ENCODE data around the gene SMARCA4.
"Not testable (repeated sequence)": the region's sequence is repeated elsewhere in the genome, so short reads cannot be mapped to it uniquely, and the experiment has no call there.

SMARCA4 gene

GRCh38 chr19:11101057-11101456 is 140.2 kb downstream of the SMARCA4 start:
- Histone ChIP-seq H3K9me3 (ENCODE audit: insufficient read depth, low read depth, low read length) (no peaks in the 10 kb centered on the region), H3K27ac (ENCODE audit: low read length) (no peak overlapping the region), H3K4me3 (ENCODE audit: low read length) (no peak overlapping the region), H3K9ac (ENCODE audit: low read depth, low read length) (no peak overlapping the region), H3K36me3 (ENCODE audit: insufficient read depth, low read depth, low read length) (peaks cover 95% of the 10 kb centered on the region), H3K4me1 (ENCODE audit: insufficient read depth, low read length) (no peaks in the 10 kb centered on the region), H3K27me3 (ENCODE audit: insufficient read depth, low read length) (no peaks in the 10 kb centered on the region)

DNA sequence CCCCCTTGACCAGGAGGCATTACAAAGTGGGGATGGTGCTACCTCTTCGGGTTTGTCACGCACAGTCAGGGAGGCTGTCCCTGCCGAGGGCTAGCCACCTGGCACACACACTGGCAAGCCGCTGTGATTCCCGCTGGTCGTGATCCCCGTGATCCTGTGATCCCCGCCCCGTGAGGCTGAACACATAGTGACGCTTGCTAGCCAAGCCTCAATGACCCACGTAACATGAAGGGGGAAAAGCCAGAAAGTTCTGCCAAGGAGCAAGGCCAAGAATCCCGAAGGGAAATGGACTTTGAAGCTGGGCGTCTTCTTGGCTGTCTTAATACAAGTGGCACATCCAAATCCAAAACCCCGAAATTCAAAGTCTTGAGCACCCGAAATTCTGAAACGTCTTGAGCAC is 142.1 kb downstream of the SMARCA4 start:
- H3K27me3 ChIP-seq (ENCODE audit: insufficient read depth, low read length) = no peaks in the 10 kb centered on the region

GRCh38 chr19:11103667-11104066 is 142.8 kb downstream of the SMARCA4 start:
- not testable (repeated sequence) for H3K9me3 ChIP-seq (ENCODE audit: insufficient read depth, low read depth, low read length); H3K9ac ChIP-seq (ENCODE audit: low read depth, low read length); H3K4me1 ChIP-seq (ENCODE audit: insufficient read depth, low read length); H3K27me3 ChIP-seq (ENCODE audit: insufficient read depth, low read length); H3K27ac ChIP-seq (ENCODE audit: low read length); H3K4me3 ChIP-seq (ENCODE audit: low read length)
- peaks cover 98% of the 10 kb centered on the region for H3K36me3 ChIP-seq (ENCODE audit: insufficient read depth, low read depth, low read length)

More for the DNA sequence above, 142.1 kb downstream of the SMARCA4 start:
- Histone ChIP-seq H3K27ac (ENCODE audit: low read length) (no peak overlapping the region), H3K4me3 (ENCODE audit: low read length) (no peak overlapping the region), H3K4me1 (ENCODE audit: insufficient read depth, low read length) (no peaks in the 10 kb centered on the region), H3K9me3 (ENCODE audit: insufficient read depth, low read depth, low read length) (no peaks in the 10 kb centered on the region), H3K36me3 (ENCODE audit: insufficient read depth, low read depth, low read length) (peaks cover 97% of the 10 kb centered on the region), H3K9ac (ENCODE audit: low read depth, low read length) (no peak overlapping the region)

DNA sequence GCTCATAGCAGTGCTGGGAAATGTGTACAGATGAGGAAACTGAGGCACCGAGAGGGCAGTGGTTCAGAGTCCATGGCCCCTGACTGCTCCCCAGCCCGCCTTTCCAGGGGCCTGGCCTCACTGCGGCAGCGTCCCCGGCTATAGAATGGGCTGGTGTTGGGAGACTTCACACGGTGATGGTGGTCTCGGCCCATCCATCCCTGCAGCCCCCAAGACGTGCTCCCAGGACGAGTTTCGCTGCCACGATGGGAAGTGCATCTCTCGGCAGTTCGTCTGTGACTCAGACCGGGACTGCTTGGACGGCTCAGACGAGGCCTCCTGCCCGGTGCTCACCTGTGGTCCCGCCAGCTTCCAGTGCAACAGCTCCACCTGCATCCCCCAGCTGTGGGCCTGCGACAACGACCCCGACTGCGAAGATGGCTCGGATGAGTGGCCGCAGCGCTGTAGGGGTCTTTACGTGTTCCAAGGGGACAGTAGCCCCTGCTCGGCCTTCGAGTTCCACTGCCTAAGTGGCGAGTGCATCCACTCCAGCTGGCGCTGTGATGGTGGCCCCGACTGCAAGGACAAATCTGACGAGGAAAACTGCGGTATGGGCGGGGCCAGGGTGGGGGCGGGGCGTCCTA is 144.3 kb downstream of the SMARCA4 start:
- H3K27me3 ChIP-seq (ENCODE audit: insufficient read depth, low read length) = no peaks in the 10 kb centered on the region
- no peak overlapping the region for H3K9ac ChIP-seq (ENCODE audit: low read depth, low read length)
- no peak overlapping the region for H3K4me3 ChIP-seq (ENCODE audit: low read length)
- H3K9me3 ChIP-seq (ENCODE audit: insufficient read depth, low read depth, low read length) = no peaks in the 10 kb centered on the region
- H3K27ac ChIP-seq (ENCODE audit: low read length) = no peak overlapping the region
- H3K4me1 ChIP-seq (ENCODE audit: insufficient read depth, low read length) = no peaks in the 10 kb centered on the region
- H3K36me3 ChIP-seq (ENCODE audit: insufficient read depth, low read depth, low read length) = peaks cover 98% of the 10 kb centered on the region

GRCh38 chr19:11106477-11106876 is 145.6 kb downstream of the SMARCA4 start:
- no peaks in the 10 kb centered on the region for H3K4me1 ChIP-seq (ENCODE audit: insufficient read depth, low read length)
- peaks cover 100% of the 10 kb centered on the region for H3K36me3 ChIP-seq (ENCODE audit: insufficient read depth, low read depth, low read length)
- no peaks in the 10 kb centered on the region for H3K27me3 ChIP-seq (ENCODE audit: insufficient read depth, low read length)
- no peaks in the 10 kb centered on the region for H3K9me3 ChIP-seq (ENCODE audit: insufficient read depth, low read depth, low read length)
- H3K27ac ChIP-seq (ENCODE audit: low read length) = no peak overlapping the region
- H3K9ac ChIP-seq (ENCODE audit: low read depth, low read length) = no peak overlapping the region
- H3K4me3 ChIP-seq (ENCODE audit: low read length) = no peak overlapping the region

DNA sequence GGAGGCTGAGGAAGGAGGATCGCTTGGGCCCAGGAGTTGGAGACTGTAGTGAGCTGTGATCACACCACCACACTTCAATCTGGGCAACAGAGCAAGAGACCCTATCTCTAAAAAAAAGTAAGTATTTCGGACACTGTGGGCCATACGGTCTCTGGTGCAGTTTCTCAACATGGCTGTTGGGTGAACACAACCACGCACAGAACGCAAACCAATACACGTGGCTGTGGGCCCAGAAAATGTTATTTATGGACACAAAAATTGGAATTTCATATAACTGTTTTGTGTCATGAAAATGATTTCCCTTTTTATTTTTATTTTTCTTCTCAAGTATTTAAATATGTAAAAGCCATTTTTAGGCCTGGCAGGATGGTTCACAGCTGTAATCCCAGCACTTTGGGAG is 147.9 kb downstream of the SMARCA4 start:
- H3K4me3 ChIP-seq (ENCODE audit: low read length) = no peak overlapping the region
- H3K4me1 ChIP-seq (ENCODE audit: insufficient read depth, low read length) = no peaks in the 10 kb centered on the region
- no peak overlapping the region for H3K9ac ChIP-seq (ENCODE audit: low read depth, low read length)
- no peaks in the 10 kb centered on the region for H3K27me3 ChIP-seq (ENCODE audit: insufficient read depth, low read length)
- H3K9me3 ChIP-seq (ENCODE audit: insufficient read depth, low read depth, low read length) = no peaks in the 10 kb centered on the region
- H3K27ac ChIP-seq (ENCODE audit: low read length) = no peak overlapping the region
- H3K36me3 ChIP-seq (ENCODE audit: insufficient read depth, low read depth, low read length) = peaks cover 100% of the 10 kb centered on the region

- peaks cover 100% of the 10 kb centered on the region for H3K36me3 ChIP-seq (ENCODE audit: insufficient read depth, low read depth, low read length)
These were observed 150.4 kb downstream of the SMARCA4 start for GRCh38 chr19:11111117-11111770.

DNA sequence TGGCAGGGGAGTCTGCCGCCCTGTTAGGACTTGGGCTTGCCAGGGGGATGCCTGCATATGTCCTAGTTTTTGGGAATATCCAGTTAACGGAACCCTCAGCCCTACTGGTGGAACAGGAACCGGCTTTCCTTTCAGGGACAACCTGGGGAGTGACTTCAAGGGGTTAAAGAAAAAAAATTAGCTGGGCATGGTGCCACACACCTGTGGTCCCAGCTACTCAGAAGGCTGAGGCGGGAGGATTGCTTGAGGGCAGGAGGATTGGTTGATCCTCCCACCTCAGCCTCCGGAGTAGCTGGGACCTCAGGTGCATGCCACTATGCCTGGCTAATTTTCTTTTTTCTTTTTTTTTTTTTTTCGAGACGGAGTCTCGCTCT is 150.9 kb downstream of the SMARCA4 start:
- H3K9ac ChIP-seq (ENCODE audit: low read depth, low read length) = no peak overlapping the region
- no peak overlapping the region for H3K27ac ChIP-seq (ENCODE audit: low read length)
- no peaks in the 10 kb centered on the region for H3K27me3 ChIP-seq (ENCODE audit: insufficient read depth, low read length)
- no peaks in the 10 kb centered on the region for H3K4me1 ChIP-seq (ENCODE audit: insufficient read depth, low read length)
- no peak overlapping the region for H3K4me3 ChIP-seq (ENCODE audit: low read length)
- H3K9me3 ChIP-seq (ENCODE audit: insufficient read depth, low read depth, low read length) = no peaks in the 10 kb centered on the region
- peaks cover 100% of the 10 kb centered on the region for H3K36me3 ChIP-seq (ENCODE audit: insufficient read depth, low read depth, low read length)

More at GRCh38 chr19:11111117-11111770, 150.4 kb downstream of the SMARCA4 start:
- Histone ChIP-seq H3K4me3 (ENCODE audit: low read length) (no peak overlapping the region), H3K4me1 (ENCODE audit: insufficient read depth, low read length) (no peaks in the 10 kb centered on the region), H3K27me3 (ENCODE audit: insufficient read depth, low read length) (no peaks in the 10 kb centered on the region), H3K9me3 (ENCODE audit: insufficient read depth, low read depth, low read length) (no peaks in the 10 kb centered on the region), H3K27ac (ENCODE audit: low read length) (no peak overlapping the region), H3K9ac (ENCODE audit: low read depth, low read length) (no peak overlapping the region)

All from iPS-20b (cell line).